IPS-18c (cell line): ENCODE results near the gene INHA.

Experiments
- H3K4me3 ChIP-seq: 2 replicates; pipeline ENCODE4 v1.7.0; 2013; ENCODE audit warnings: low read depth, mild to moderate bottlenecking, low read length, moderate library complexity; ENCODE audit not compliant: insufficient read depth
- H3K9me3 ChIP-seq: one replicate; pipeline ENCODE4 v1.6.1; 2013; ENCODE audit warnings: mild to moderate bottlenecking, low read length, moderate library complexity; ENCODE audit not compliant: control insufficient read depth, insufficient read depth

INHA gene

GRCh38 chr2:219612577-219613286 lies 40.6 kb downstream of the INHA start:
- H3K9me3 ChIP-seq: no peaks in the 10 kb centered on the region
- no peak overlapping the region for H3K4me3 ChIP-seq

GRCh38 chr2:219613461-219614070 lies 41.5 kb downstream of the INHA start:
- H3K9me3 ChIP-seq: no peaks in the 10 kb centered on the region
- H3K4me3 ChIP-seq: no peak overlapping the region

- H3K9me3 ChIP-seq: no peaks in the 10 kb centered on the region
These were observed 42.2 kb downstream of the INHA start for GRCh38 chr2:219614076-219614860.

GRCh38 chr2:219615036-219615435 lies 42.9 kb downstream of the INHA start:
- Histone ChIP-seq H3K4me3 (no peak overlapping the region), H3K9me3 (no peaks in the 10 kb centered on the region)

More at GRCh38 chr2:219614076-219614860, 42.2 kb downstream of the INHA start:
- no peak overlapping the region for H3K4me3 ChIP-seq

- no peaks in the 10 kb centered on the region for H3K9me3 ChIP-seq
- no peak overlapping the region for H3K4me3 ChIP-seq
These were observed 43.8 kb downstream of the INHA start for GRCh38 chr2:219615894-219616293.

GRCh38 chr2:219616550-219616949 lies 44.4 kb downstream of the INHA start:
- no peaks in the 10 kb centered on the region for H3K9me3 ChIP-seq
- no peak overlapping the region for H3K4me3 ChIP-seq

- no peak overlapping the region for H3K4me3 ChIP-seq
- no peaks in the 10 kb centered on the region for H3K9me3 ChIP-seq
These were observed 46.6 kb downstream of the INHA start for GRCh38 chr2:219618733-219619122.

GRCh38 chr2:219619235-219619634 lies 47.1 kb downstream of the INHA start:
- Histone ChIP-seq H3K9me3 (no peaks in the 10 kb centered on the region), H3K4me3 (no peak overlapping the region)

GRCh38 chr2:219620546-219620945 lies 48.4 kb downstream of the INHA start:
- no peaks in the 10 kb centered on the region for H3K9me3 ChIP-seq
- no peak overlapping the region for H3K4me3 ChIP-seq

- Histone ChIP-seq H3K9me3 (no peaks in the 10 kb centered on the region), H3K4me3 (no peak overlapping the region)
These were observed 49.8 kb downstream of the INHA start for GRCh38 chr2:219621935-219622334.

- Histone ChIP-seq H3K4me3 (no peak overlapping the region), H3K9me3 (no peaks in the 10 kb centered on the region)
These were observed 50.4 kb downstream of the INHA start for GRCh38 chr2:219622472-219622871.

- no peaks in the 10 kb centered on the region for H3K9me3 ChIP-seq
- no peak overlapping the region for H3K4me3 ChIP-seq
These were observed 52.5 kb downstream of the INHA start for GRCh38 chr2:219624565-219624964.

- H3K4me3 ChIP-seq: no peak overlapping the region
- H3K9me3 ChIP-seq: no peaks in the 10 kb centered on the region
These were observed 53.1 kb downstream of the INHA start for GRCh38 chr2:219625179-219625578.
